ENCODE results near the gene CALB2. TPM values are rescaled to one million over a fixed set of nuclear protein-coding genes. Genes with fewer than 3 reads are reported as not detected.
"Not testable (repeated sequence)": the region's sequence is repeated elsewhere in the genome, so short reads cannot be mapped to it uniquely, and the experiment has no call there.

The CALB2 gene
- polyA plus RNA-seq, 4 donors, result 3.3 TPM; not detected in 3

DNA sequence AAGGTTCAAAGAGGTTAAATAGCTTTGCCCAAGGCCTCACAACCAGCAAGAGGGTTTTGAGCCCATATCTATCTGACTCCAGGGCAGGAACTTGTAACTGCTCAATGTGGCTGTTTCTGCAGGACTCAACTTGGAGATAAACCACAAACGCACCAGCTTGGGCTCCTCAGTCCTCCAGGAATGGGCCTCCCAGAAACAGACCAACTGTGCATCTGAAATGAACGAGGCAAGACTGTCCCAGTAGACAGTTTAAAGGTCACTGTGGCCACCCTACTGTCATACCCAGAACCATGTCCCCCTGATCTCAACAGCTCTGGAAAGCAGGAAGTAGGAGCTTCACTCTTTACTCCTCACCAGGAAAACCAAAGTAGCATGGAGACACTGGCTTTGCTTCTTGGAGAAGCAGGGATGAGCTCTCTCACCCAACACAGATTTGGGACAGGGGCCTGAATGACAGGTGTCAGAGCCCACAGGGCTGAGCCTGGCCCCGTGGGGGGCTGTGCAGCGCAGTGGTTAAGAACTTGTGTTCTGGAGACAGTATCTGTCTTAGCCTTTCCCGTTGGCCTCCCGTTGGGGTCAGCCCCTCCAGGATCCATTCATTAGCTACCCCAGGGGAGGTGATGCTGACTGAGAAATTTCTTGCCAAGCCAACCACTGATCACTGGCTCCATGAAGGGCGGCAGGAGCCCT, 2.3 kb upstream of the CALB2 start:
- DNase-seq, result no peak
- no peaks in the 10 kb centered on the region for H3K9me3 ChIP-seq (ENCODE audit: control insufficient read depth in 2 of 2, insufficient read depth in 1 of 2, low read depth in 1 of 2, low read length in 1 of 2)
- WGBS, 3 donors, result 71 to 74% (median 72%) methylated on average over 7 of the region's 7 CpGs
- H3K4me1 ChIP-seq (ENCODE audit: control insufficient read depth in 3 of 3, insufficient read depth in 2 of 3, low read depth in 1 of 3, low read length in 2 of 3), result peaks cover 0 to 3% (median 0%) of the 10 kb centered on the region in 3 donors
- no peaks in the 10 kb centered on the region for H3K36me3 ChIP-seq (ENCODE audit: control insufficient read depth in 3 of 3, insufficient read depth in 2 of 3, low read depth in 1 of 3, low read length in 3 of 3)
- peaks cover 0 to 27% (median 9%) of the 10 kb centered on the region in 3 donors for H3K27me3 ChIP-seq (ENCODE audit: control insufficient read depth in 3 of 3, insufficient read depth in 3 of 3, low read length in 3 of 3)
- no peak overlapping the region for H3K4me3 ChIP-seq (ENCODE audit: low read depth in 1 of 3, low read length in 3 of 3)
- no peak overlapping the region for H3K27ac ChIP-seq (ENCODE audit: low read depth in 1 of 3, low read length in 2 of 3)
- FAIRE-seq, result no peak

DNA sequence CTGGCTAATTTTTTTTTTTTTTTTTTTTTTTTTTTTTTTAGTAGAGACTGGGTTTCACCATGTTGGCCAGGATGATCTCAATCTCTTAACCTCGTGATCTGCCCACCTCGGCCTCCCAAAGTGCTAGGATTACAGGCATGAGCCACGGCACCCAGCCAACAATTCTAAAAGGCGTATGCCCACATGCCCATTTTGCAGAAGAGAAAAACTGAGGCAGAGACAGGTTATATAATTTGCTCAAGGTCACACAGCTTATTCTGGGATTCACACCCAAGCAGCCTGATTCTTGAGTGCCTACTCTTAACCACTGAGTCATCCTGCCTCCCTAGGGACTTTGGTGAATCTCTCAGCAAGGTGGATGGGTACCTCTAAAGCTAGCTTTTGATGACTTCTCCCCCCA, 1.6 kb upstream of the CALB2 start:
- not testable (repeated sequence) for H3K27ac ChIP-seq (ENCODE audit: low read depth in 1 of 3, low read length in 2 of 3); H3K4me3 ChIP-seq (ENCODE audit: low read depth in 1 of 3, low read length in 3 of 3); H3K36me3 ChIP-seq (ENCODE audit: control insufficient read depth in 3 of 3, insufficient read depth in 2 of 3, low read depth in 1 of 3, low read length in 3 of 3); FAIRE-seq; H3K9me3 ChIP-seq (ENCODE audit: control insufficient read depth in 2 of 2, insufficient read depth in 1 of 2, low read depth in 1 of 2, low read length in 1 of 2); H3K4me1 ChIP-seq (ENCODE audit: control insufficient read depth in 3 of 3, insufficient read depth in 2 of 3, low read depth in 1 of 3, low read length in 2 of 3); DNase-seq
- 70 to 81% (median 72%) methylated on average over 4 of the region's 4 CpGs for WGBS, 3 donors
- peaks cover 0 to 28% (median 9%) of the 10 kb centered on the region in 3 donors for H3K27me3 ChIP-seq (ENCODE audit: control insufficient read depth in 3 of 3, insufficient read depth in 3 of 3, low read length in 3 of 3)

DNA sequence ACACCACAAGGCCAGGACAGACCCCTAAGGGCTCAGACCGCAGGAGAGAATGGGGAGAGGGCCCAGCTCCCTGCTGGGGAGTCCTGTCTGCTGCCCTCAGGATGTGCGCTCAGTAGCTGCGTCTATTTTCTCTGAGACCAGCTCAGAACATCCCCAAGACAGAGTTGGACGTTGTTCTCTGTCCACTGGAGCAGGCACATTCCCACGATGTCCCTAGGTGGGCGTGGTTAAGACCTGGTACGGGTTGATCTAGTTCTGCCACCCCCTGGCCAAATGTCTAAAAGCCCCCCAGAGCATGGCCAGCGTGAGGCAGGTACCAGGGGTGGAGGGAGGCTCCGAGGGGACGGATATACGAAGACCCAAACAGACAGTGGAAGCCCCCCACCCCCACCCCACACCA, 842 bp upstream of the CALB2 start:
- WGBS, 3 donors, result 16 to 18% (median 17%) methylated on average over 11 of the region's 11 CpGs
- DNase-seq (no peak), FAIRE-seq (no peak)
- Histone ChIP-seq H3K36me3 (ENCODE audit: control insufficient read depth in 3 of 3, insufficient read depth in 2 of 3, low read depth in 1 of 3, low read length in 3 of 3) (no peaks in the 10 kb centered on the region), H3K27me3 (ENCODE audit: control insufficient read depth in 3 of 3, insufficient read depth in 3 of 3, low read length in 3 of 3) (peaks cover 0 to 28% (median 9%) of the 10 kb centered on the region in 3 donors), H3K4me3 (ENCODE audit: low read depth in 1 of 3, low read length in 3 of 3) (no peak overlapping the region), H3K9me3 (ENCODE audit: control insufficient read depth in 2 of 2, insufficient read depth in 1 of 2, low read depth in 1 of 2, low read length in 1 of 2) (no peaks in the 10 kb centered on the region), H3K4me1 (ENCODE audit: control insufficient read depth in 3 of 3, insufficient read depth in 2 of 3, low read depth in 1 of 3, low read length in 2 of 3) (peaks cover 0 to 3% (median 0%) of the 10 kb centered on the region in 3 donors), H3K27ac (ENCODE audit: low read depth in 1 of 3, low read length in 2 of 3) (no peak overlapping the region)

DNA sequence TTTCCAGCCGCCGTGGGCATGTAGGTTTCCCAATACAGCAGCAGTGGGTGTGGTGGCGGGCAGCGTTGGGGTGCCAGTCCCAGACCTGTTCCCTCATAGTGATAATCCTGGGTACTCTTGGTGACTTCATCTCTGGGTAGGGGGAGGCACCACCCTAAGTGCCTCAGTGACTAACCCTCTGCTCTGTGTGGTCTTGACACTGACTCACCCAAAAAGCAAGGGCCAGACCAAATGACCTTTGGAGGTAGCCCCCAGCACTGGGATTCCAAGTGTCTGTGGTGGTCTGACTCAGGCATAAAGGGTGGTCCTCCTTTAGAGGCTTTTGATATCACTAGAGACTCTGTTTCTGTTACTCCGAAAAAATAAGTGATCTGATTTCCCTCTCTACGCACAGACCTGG, 908 bp downstream of the CALB2 start:
- H3K27me3 ChIP-seq (ENCODE audit: control insufficient read depth in 3 of 3, insufficient read depth in 3 of 3, low read length in 3 of 3), result peaks cover 0 to 31% (median 9%) of the 10 kb centered on the region in 3 donors
- 78 to 89% (median 84%) methylated on average over 6 of the region's 6 CpGs for WGBS, 3 donors
- no peaks in the 10 kb centered on the region for H3K36me3 ChIP-seq (ENCODE audit: control insufficient read depth in 3 of 3, insufficient read depth in 2 of 3, low read depth in 1 of 3, low read length in 3 of 3)
- H3K27ac ChIP-seq (ENCODE audit: low read depth in 1 of 3, low read length in 2 of 3), result no peak overlapping the region
- no peaks in the 10 kb centered on the region for H3K9me3 ChIP-seq (ENCODE audit: control insufficient read depth in 2 of 2, insufficient read depth in 1 of 2, low read depth in 1 of 2, low read length in 1 of 2)
- H3K4me3 ChIP-seq (ENCODE audit: low read depth in 1 of 3, low read length in 3 of 3), result no peak overlapping the region
- peaks cover 0 to 3% (median 0%) of the 10 kb centered on the region in 3 donors for H3K4me1 ChIP-seq (ENCODE audit: control insufficient read depth in 3 of 3, insufficient read depth in 2 of 3, low read depth in 1 of 3, low read length in 2 of 3)
- no peak for FAIRE-seq
- no peak for DNase-seq

DNA sequence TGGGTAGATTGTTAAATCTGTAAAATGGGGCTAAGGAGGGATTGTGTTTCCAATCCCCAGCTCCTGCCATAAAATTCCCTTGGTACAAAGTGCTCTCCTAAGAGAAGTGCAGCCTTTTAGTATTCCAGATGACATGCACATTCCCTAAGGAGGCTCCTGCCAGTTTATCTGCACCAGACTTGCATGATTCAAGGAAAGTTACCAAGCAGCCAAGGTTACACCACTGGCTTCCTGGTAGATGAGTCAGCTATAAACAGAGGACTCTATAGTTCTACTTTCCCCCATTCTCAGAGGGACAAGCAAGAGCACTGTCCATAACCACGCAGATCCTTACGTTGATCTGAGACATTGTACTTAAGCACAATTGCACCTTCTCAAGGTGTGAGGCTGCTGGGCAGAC, 1.9 kb downstream of the CALB2 start:
- Histone ChIP-seq H3K4me3 (ENCODE audit: low read depth in 1 of 3, low read length in 3 of 3) (no peak overlapping the region), H3K36me3 (ENCODE audit: control insufficient read depth in 3 of 3, insufficient read depth in 2 of 3, low read depth in 1 of 3, low read length in 3 of 3) (no peaks in the 10 kb centered on the region), H3K27ac (ENCODE audit: low read depth in 1 of 3, low read length in 2 of 3) (no peak overlapping the region), H3K4me1 (ENCODE audit: control insufficient read depth in 3 of 3, insufficient read depth in 2 of 3, low read depth in 1 of 3, low read length in 2 of 3) (peaks cover 0 to 3% (median 0%) of the 10 kb centered on the region in 3 donors), H3K27me3 (ENCODE audit: control insufficient read depth in 3 of 3, insufficient read depth in 3 of 3, low read length in 3 of 3) (peaks cover 0 to 31% (median 9%) of the 10 kb centered on the region in 3 donors), H3K9me3 (ENCODE audit: control insufficient read depth in 2 of 2, insufficient read depth in 1 of 2, low read depth in 1 of 2, low read length in 1 of 2) (no peaks in the 10 kb centered on the region)
- FAIRE-seq, result no peak
- WGBS, 3 donors, result 71 to 76% (median 73%) methylated on average over 2 of the region's 2 CpGs
- DNase-seq, result no peak

DNA sequence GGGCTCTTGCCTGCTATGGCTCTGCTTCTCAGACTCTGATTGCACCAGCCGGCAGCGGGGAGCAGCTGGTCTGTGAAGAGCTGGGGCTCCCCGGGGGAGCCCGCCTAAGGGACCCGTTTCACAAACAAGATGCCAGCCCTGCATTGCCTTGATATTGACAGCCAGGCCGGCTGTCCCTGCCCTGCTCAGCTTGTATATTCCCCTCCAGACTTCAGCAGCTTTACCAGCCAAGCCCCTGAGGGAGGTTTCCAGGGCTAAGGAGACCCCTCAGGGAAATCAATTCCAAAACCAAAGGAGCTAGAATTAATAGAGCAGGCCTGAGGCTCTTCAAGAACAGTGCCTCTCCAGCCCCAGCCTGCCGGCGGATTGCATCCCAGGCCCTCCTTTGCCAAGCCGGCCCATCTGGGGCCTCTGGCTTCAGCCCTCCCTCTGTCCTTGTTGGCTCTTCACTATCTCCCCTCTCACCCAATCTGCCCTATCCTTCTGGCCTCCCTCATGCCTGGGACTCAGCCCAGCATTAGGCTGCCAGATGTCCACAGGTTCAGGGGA, 5.7 kb downstream of the CALB2 start:
- no peak overlapping the region for H3K27ac ChIP-seq (ENCODE audit: low read depth in 1 of 3, low read length in 2 of 3)
- no peaks in the 10 kb centered on the region for H3K4me1 ChIP-seq (ENCODE audit: control insufficient read depth in 3 of 3, insufficient read depth in 2 of 3, low read depth in 1 of 3, low read length in 2 of 3)
- no peaks in the 10 kb centered on the region for H3K36me3 ChIP-seq (ENCODE audit: control insufficient read depth in 3 of 3, insufficient read depth in 2 of 3, low read depth in 1 of 3, low read length in 3 of 3)
- 65 to 68% (median 68%) methylated on average over 9 of the region's 9 CpGs for WGBS, 3 donors
- DNase-seq, result no peak
- peaks cover 0 to 15% (median 3%) of the 10 kb centered on the region in 3 donors for H3K27me3 ChIP-seq (ENCODE audit: control insufficient read depth in 3 of 3, insufficient read depth in 3 of 3, low read length in 3 of 3)
- no peak overlapping the region for H3K4me3 ChIP-seq (ENCODE audit: low read depth in 1 of 3, low read length in 3 of 3)
- FAIRE-seq, result no peak
- H3K9me3 ChIP-seq (ENCODE audit: control insufficient read depth in 2 of 2, insufficient read depth in 1 of 2, low read depth in 1 of 2, low read length in 1 of 2), result no peaks in the 10 kb centered on the region

DNA sequence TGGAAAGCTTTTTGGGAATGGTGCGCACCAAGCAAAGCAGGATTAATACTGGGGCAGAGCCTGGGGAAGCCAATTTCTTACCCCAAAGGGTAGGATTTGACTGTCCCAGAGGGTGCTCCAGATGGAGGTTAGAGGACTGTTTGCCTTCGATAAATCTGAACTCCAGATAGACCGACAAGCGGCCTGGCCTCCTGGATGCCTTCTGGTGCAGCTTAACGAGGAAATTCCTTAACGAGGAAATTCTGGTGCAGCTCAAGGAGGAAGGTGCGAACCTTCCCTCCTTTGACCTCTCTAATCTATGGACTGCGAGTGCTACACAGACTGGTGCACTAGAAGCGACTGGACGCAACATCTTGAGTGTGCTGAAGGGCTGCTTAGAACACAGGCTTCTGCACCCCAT, 6.5 kb downstream of the CALB2 start:
- DNase-seq (no peak), FAIRE-seq (no peak)
- no peaks in the 10 kb centered on the region for H3K9me3 ChIP-seq (ENCODE audit: control insufficient read depth in 2 of 2, insufficient read depth in 1 of 2, low read depth in 1 of 2, low read length in 1 of 2)
- peaks cover 0 to 9% (median 0%) of the 10 kb centered on the region in 3 donors for H3K27me3 ChIP-seq (ENCODE audit: control insufficient read depth in 3 of 3, insufficient read depth in 3 of 3, low read length in 3 of 3)
- no peak overlapping the region for H3K4me3 ChIP-seq (ENCODE audit: low read depth in 1 of 3, low read length in 3 of 3)
- no peaks in the 10 kb centered on the region for H3K4me1 ChIP-seq (ENCODE audit: control insufficient read depth in 3 of 3, insufficient read depth in 2 of 3, low read depth in 1 of 3, low read length in 2 of 3)
- H3K36me3 ChIP-seq (ENCODE audit: control insufficient read depth in 3 of 3, insufficient read depth in 2 of 3, low read depth in 1 of 3, low read length in 3 of 3), result no peaks in the 10 kb centered on the region
- WGBS, 3 donors, result 70 to 78% (median 76%) methylated on average over 10 of the region's 10 CpGs
- no peak overlapping the region for H3K27ac ChIP-seq (ENCODE audit: low read depth in 1 of 3, low read length in 2 of 3)

DNA sequence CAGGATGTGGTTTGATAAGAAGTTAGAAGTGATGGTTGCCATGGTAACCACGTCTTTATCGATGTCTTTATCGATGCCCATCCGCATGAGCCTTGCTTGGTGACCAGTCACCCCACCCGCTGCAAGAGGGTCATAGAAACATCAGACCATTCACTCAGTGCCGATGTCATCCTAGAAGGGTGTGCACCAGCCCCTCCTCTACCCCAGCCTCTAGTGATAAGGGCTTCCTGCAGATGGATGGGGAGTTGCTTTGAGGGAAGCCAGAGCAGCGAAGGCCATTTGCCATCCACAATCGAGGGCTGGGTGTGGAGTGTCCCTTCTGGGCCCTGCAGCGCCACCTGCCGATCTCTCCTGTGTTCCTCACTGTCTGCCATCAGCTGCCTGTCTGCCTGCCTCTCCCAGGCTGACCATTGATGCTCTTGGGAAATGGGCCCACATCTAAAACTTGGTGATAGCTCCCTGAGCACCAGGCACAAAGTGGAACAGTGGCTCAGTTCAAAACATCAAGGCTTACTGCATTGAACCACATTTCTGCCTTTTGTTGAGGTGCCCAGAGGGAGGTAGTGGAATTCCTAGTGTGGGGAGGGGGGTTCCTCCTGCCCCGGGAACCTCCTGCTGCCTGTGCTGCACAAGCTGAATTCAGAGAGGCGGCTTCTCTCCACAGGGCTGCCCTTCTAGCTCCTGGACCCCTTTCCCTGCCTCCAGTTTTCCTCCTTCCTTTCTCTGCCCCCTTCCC, 8.9 kb downstream of the CALB2 start:
- Histone ChIP-seq H3K27ac (ENCODE audit: low read depth in 1 of 3, low read length in 2 of 3) (no peak overlapping the region), H3K4me1 (ENCODE audit: control insufficient read depth in 3 of 3, insufficient read depth in 2 of 3, low read depth in 1 of 3, low read length in 2 of 3) (no peaks in the 10 kb centered on the region), H3K9me3 (ENCODE audit: control insufficient read depth in 2 of 2, insufficient read depth in 1 of 2, low read depth in 1 of 2, low read length in 1 of 2) (no peaks in the 10 kb centered on the region), H3K27me3 (ENCODE audit: control insufficient read depth in 3 of 3, insufficient read depth in 3 of 3, low read length in 3 of 3) (peaks cover 0 to 3% (median 0%) of the 10 kb centered on the region in 3 donors), H3K36me3 (ENCODE audit: control insufficient read depth in 3 of 3, insufficient read depth in 2 of 3, low read depth in 1 of 3, low read length in 3 of 3) (no peaks in the 10 kb centered on the region), H3K4me3 (ENCODE audit: low read depth in 1 of 3, low read length in 3 of 3) (no peak overlapping the region)
- 50 to 58% (median 58%) methylated on average over 12 of the region's 12 CpGs for WGBS, 3 donors
- FAIRE-seq (no peak), DNase-seq (peak; percentile 10 to 24)

Measured in small intestine (tissue), 7 donors.